ENCODE results near the gene KRTAP5-1.

Gene KRTAP5-1

DNA sequence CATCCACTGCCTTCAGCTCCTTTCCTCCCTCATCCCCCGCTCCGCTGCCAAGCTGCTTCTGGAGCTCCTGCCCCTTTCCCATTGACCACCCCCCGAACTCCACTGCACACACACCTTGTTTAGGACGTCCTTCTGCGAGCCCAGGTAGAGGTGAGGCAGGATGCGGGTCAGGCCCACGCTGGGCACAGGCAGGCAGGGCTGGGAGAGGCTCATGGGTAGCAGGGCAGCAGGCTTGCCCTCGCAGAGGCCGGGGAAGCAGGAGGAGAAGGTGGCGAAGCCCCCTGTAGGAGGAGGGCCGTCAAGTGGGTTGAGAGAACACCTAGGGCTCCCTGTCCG lies 26.3 kb downstream of the KRTAP5-1 start:
- no peak for DNase-seq

GRCh38 chr11:1557904-1558774 lies 26.9 kb downstream of the KRTAP5-1 start:
- no peak for DNase-seq

- DNase-seq = no peak
These were observed 27.8 kb downstream of the KRTAP5-1 start for GRCh38 chr11:1557051-1557884.

GRCh38 chr11:1556278-1556902 lies 28.7 kb downstream of the KRTAP5-1 start:
- DNase-seq = no peak

DNA sequence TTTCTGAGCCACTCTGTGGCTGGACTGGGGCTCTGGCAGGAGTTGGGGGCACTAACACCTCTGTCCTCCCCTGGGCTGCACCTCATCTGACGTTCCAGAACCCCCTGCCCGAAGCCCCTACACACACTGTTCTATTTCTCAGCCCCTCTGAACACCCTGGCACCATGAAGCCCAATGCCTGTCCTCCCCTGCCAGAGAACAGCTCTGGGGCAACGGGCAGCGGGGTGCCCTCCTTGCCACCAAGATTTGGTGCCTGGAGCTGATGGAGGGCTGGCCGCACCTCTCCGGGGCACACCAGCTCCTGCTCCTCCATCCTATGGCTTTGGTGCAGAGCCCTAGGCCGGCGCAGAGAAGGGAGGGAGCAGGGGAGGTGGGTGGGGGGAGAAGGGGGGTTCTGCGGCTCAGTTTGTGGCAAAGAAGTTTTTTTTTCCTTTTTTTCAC lies 29.4 kb downstream of the KRTAP5-1 start:
- no peak for DNase-seq

GRCh38 chr11:1554981-1555712 lies 29.9 kb downstream of the KRTAP5-1 start:
- DNase-seq = no peak

DNA sequence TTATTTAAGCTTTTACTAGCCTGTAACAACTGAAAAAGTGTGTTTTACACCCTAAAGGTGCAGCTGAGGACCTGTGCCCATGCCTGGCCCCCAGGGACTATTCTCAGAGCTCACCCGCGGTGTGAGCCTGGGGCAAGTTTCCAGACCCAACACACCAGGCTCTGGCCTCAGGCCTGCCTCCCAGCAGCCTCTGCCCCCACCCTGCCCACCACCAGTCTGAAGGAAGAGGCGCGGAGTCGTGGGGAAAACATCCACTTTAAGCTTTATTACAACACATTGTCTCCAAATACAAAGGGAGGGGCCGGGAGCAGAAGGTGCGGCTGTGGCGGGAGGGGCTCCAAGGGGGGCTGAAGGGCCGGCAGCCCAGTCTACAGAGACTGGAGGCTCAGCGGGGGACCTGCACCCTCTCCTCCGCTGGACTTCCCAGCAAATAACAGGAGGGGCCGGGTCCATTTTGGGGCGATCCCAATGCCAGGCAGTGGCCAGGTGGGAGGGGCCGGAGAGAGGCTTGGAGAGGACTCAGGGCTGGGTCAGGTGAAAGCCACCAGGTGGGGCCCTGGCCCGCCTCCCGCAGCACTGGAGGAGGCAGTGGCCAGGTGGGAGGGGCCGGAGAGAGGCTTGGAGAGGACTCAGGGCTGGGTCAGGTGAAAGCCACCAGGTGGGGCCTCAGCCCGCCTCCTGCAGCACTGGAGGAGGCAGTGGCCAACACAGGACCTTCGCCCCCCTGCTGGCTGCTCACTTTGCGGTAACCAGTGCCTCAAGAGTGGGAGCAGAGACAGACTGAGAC lies 31.1 kb downstream of the KRTAP5-1 start:
- no peak for DNase-seq

GRCh38 chr11:1549338-1550330 lies 35.4 kb downstream of the KRTAP5-1 start:
- DNase-seq = no peak

DNA sequence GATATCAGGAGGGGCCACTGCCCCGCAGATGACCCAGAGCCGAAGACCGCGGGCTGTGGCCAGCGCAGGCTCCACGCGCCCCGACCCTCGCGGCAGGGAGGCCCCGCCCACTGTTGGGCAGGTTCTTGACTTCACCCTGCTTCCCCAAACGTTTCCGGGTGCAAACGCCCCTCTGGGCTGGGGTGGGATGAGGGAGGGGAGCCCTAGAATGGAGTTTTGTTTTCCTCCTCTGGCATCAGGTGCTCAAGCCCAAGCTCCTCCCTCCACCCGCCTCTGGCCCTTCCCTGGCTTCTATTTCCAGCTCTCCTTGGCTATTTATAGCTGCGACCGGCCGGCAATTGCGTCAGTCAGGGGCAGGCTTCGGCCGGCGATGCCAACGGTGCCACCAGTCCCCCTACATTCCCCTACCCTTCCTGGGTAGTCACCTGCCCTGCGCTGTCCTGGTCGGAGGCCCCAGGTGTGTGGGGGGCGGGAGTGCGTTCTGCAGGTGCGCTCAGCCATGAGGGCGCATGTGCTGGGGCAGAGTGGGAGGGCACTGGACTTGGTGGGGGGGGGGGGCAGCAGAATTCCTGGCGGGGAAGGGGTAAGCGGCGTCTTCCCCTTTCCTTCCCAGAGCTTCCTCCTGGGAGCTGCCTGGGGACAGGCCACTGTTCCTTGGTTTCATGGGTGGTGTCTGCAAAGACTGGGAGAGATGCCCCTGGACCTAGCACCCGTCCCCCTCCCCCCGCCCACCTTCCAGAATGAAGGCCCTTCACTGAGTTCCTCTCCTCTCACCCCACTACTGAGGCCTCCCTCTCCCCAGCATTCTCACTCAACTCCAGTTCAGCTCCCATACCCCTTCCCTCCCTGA lies 36.6 kb downstream of the KRTAP5-1 start:
- no peak for DNase-seq

DNA sequence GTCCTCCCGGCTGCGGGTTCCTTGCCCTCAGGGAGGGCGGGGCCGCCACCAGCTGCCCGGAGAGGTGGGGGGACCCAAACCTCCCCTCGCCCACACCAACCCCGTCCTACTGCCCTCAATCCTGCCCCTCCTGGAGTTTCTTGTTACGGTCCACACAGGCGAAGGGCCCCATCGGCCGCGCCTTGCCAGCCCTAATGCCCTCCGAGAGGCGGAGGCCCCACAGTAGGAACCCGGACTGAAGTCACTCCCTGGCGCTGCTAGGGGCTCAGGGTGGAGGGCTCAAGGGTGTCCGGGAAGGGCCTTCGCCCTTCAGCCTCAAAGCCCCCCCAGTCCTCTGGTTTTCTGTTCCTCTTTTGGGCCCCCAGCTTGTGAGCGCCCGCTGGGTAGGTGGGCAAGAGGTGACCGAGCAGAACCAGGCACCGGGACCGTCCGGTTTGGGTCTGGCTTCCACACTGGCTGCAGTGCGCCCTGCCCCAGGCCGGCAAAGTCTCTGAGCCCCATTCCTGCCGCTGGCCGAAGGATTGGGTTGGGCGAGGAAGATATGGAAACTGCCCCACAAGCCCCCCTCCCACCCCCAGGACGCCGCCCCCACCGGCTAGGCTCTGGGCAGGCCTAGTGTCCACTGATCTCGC lies 37.5 kb downstream of the KRTAP5-1 start:
- no peak for DNase-seq

- DNase-seq = peak; percentile 34 to 37
These were observed 38.3 kb downstream of the KRTAP5-1 start for GRCh38 chr11:1546536-1547466.

DNA sequence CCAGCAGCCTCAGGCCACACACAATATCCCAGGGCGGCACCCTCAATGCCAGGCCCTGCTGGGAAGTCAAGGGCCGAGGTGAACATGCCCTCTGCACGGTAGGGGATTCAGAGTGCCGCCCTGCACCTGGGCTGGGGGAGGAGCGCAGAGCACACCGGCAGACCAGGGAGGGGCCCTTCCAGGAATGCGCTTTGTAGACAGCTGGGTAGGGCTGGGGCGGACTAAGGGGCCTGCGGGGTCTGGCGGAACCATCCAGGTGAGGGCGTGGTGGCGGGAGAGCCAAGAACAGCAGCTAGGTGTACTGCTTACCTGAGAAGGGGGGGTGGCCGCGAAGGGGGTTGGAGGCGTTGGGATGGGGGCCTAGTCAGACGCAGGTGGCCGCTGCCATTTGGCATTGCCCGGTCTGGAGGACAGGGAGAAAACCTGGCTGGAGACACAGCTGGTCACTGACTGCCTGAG lies 39.0 kb downstream of the KRTAP5-1 start:
- DNase-seq = no peak

GRCh38 chr11:1545432-1545831 lies 39.7 kb downstream of the KRTAP5-1 start:
- no peak for DNase-seq

DNA sequence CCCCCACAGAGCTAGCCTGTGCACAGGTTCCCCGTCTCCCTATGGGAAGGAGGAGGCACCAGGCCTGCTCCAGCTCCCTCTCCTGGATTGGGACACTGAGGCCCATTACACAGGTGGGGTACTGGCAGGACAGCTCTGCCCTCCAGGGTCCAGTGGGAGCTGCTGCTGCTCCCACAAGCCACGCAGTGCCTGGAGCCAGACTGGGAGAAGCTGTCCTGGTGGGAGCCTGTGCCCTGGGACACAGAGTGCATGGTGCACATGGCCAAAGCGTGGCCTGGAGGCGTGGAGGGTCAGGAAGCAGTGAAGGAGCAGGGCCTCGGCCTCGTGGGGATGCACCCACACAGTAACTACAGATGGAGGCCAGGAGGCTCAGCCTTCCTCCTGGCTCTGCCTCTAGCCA lies 40.5 kb downstream of the KRTAP5-1 start:
- no peak for DNase-seq

DNA sequence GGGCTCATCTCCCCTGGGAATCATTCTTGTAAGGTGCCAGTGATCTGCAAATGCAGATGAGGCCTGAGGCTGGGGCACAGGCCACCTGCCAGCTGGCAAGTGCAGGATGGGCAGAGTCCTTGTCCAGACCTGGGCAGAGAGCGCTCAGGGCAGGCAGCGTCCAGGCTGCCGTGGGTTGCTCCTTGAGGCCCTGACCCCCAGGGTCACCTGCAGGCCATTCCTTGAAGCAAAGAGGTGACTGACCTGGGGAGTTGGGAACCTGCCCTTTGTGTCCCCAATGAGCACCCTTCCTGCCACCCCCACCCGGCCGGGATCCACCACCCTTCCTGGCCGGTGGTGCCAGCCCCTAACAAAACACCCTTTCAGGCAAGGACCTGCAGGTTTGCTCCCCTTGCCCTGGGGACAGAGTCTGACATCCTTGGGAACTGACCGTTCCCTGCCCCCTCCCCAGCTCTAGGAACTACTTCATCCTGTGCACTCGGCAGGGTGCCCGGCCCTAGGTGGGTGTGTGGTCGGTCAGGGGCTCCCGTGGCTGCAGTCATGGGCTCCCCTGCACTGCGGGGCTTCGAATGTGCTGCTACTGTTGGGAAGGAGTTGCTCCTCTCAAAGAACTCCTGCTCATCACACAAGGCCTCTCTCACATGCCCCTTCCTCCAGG lies 41.3 kb downstream of the KRTAP5-1 start:
- no peak for DNase-seq

DNA sequence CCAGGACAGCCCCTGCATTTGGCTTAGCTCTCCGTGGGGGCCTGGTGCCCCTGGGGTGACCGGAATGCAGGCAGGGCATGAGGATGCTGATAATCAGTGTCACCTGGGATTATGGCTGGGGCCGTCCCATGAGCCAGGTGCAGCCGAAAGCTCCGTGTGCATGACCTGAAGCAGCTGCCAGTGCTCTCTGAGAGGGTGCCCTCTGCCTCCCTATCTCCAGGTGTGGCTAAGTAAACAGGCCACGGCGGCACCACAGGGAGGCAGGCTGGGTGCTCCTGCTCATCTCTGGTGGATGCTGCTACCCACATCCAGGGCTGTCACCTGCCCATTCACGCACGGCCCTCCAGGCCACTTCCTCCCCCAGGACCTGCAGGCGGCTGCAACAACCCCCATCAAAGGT lies 42.8 kb downstream of the KRTAP5-1 start:
- no peak for DNase-seq

GRCh38 chr11:1541474-1542204 lies 43.4 kb downstream of the KRTAP5-1 start:
- DNase-seq = no peak

Measured in activated CD4-positive, alpha-beta T cell treated with anti-CD3 and anti-CD28 coated beads, Interleukin-2, amount 50 U/mL, for 4 hours (primary cell).